ENCODE results near the gene ABCG2. TPM values are rescaled to one million over a fixed set of nuclear protein-coding genes. Genes with fewer than 3 reads are reported as not detected.

ABCG2 gene
- total RNA-seq, result 1 to 10 TPM; 1.0 to 2.9 TPM

- Histone ChIP-seq H3K4me3 (peak within 1 kb of the TSS; percentile 50 to 64), H3K27ac (peak within 1 kb of the TSS in 1 of 2 donors; percentile 9), H3K4me1 (peaks cover 0 to 12% of the 10 kb centered on the region in 2 donors), H3K9me3 (no peaks in the 10 kb centered on the region), H3K36me3 (no peaks in the 10 kb centered on the region), H3K27me3 (no peaks in the 10 kb centered on the region)
- TF ChIP-seq, protein P1, sequence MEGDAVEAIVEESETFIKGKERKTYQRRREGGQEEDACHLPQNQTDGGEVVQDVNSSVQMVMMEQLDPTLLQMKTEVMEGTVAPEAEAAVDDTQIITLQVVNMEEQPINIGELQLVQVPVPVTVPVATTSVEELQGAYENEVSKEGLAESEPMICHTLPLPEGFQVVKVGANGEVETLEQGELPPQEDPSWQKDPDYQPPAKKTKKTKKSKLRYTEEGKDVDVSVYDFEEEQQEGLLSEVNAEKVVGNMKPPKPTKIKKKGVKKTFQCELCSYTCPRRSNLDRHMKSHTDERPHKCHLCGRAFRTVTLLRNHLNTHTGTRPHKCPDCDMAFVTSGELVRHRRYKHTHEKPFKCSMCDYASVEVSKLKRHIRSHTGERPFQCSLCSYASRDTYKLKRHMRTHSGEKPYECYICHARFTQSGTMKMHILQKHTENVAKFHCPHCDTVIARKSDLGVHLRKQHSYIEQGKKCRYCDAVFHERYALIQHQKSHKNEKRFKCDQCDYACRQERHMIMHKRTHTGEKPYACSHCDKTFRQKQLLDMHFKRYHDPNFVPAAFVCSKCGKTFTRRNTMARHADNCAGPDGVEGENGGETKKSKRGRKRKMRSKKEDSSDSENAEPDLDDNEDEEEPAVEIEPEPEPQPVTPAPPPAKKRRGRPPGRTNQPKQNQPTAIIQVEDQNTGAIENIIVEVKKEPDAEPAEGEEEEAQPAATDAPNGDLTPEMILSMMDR (IDR thresholded peaks at IDR 0.05), result no peak
- no peak for DNase-seq (ENCODE audit: low spot score)
Measured at GRCh38 chr4:88158489-88159228, at the start of gene ABCG2. Gene ABCG2, minus strand, starts transcription at chr4:88158639. Its CDS starts 18,644 bp downstream, at chr4:88139995.

DNA sequence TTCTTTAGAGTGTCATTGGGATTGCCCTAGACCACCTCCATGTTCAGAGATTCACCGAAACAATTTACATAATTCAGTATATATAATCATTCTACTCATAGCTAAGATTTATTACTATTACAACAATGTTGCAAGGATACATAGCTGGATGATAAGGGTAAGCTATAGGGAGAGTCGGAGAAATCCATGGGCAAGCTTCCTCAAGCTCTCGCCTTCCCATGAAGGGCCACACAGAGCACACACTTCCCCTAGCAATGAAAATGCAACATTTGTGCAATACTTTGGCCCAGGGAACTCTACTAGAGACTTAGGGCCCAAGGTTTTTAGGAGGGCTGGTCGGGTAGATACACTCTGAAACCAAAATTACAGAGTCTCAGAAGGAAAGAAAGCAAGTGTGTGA lies 49.7 kb upstream of the ABCG2 start:
- H3K9me3 ChIP-seq, result no peaks in the 10 kb centered on the region
- H3K36me3 ChIP-seq, result no peaks in the 10 kb centered on the region
- no peaks in the 10 kb centered on the region for H3K4me1 ChIP-seq
- TF ChIP-seq, protein P1 (IDR thresholded peaks at IDR 0.05), result no peak
- no peak overlapping the region for H3K27ac ChIP-seq
- H3K4me3 ChIP-seq, result no peak overlapping the region
- no peak for DNase-seq (ENCODE audit: low spot score)
- H3K27me3 ChIP-seq, result no peaks in the 10 kb centered on the region

DNA sequence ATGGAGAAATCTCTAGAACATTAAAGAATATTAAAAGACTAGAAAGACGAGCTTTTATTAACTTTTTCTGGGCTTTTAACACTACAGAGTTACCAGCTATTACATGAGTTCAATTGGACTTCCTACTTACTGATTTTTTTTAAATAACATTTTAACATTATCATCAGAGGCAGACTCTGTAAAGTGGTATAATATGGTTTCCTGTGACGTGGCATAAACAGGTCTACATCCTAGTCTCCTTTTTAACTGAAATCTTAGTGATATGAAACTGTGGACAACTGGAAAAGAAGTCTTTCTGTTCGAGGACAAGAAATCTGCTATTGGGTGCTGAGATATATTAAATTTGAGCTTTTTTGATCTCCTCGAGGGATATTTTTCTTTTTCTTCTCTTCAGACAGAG lies 48.7 kb upstream of the ABCG2 start:
- DNase-seq (ENCODE audit: low spot score), result no peak
- no peaks in the 10 kb centered on the region for H3K36me3 ChIP-seq
- no peak overlapping the region for H3K4me3 ChIP-seq
- no peak overlapping the region for H3K27ac ChIP-seq
- no peaks in the 10 kb centered on the region for H3K9me3 ChIP-seq
- no peaks in the 10 kb centered on the region for H3K27me3 ChIP-seq
- TF ChIP-seq, protein P1 (IDR thresholded peaks at IDR 0.05), result no peak
- H3K4me1 ChIP-seq, result no peaks in the 10 kb centered on the region

GRCh38 chr4:88204882-88205281 lies 46.4 kb upstream of the ABCG2 start:
- no peaks in the 10 kb centered on the region for H3K27me3 ChIP-seq
- no peak overlapping the region for H3K4me3 ChIP-seq
- no peak for DNase-seq (ENCODE audit: low spot score)
- H3K27ac ChIP-seq, result no peak overlapping the region
- TF ChIP-seq, protein P1 (IDR thresholded peaks at IDR 0.05), result no peak
- H3K9me3 ChIP-seq, result no peaks in the 10 kb centered on the region
- no peaks in the 10 kb centered on the region for H3K36me3 ChIP-seq
- H3K4me1 ChIP-seq, result no peaks in the 10 kb centered on the region

DNA sequence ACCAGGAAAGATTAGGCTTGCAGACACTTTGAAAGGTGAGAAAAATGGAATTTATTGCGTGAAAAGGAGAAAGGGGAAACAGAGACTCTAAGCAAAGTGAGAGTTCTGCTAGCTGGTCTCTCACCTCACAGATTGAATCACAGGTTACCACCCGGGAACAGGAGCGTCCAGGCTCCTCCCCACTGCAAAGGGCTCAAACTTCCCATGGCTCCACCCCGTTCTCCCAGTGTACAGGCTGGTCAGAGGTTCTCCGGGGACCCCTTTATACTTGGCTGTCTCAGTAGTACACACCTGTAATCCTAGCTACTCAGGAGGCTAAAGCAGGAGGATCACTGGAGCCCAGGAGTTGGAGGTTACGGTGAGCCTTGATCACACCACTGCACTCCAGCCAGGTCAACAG lies 44.0 kb upstream of the ABCG2 start:
- no peak for DNase-seq (ENCODE audit: low spot score)
- no peaks in the 10 kb centered on the region for H3K27me3 ChIP-seq

More for the DNA sequence above, 44.0 kb upstream of the ABCG2 start:
- H3K9me3 ChIP-seq, result no peaks in the 10 kb centered on the region
- no peaks in the 10 kb centered on the region for H3K36me3 ChIP-seq
- TF ChIP-seq, protein P1 (IDR thresholded peaks at IDR 0.05), result no peak
- H3K27ac ChIP-seq, result no peak overlapping the region
- no peak overlapping the region for H3K4me3 ChIP-seq
- H3K4me1 ChIP-seq, result no peaks in the 10 kb centered on the region

Data from right atrium auricular region (tissue), 2 donors.